Measurements from ENCODE around the gene MXI1. TPM values are rescaled to one million over a fixed set of nuclear protein-coding genes. Genes with fewer than 3 reads are reported as not detected.

MXI1 gene
- total and polyA plus RNA-seq, 2 experiments from 2014 or later, result 5.1 to 8.5 TPM

- peak overlapping the region; percentile 91 for H3K4me3 ChIP-seq
- H4K20me1 ChIP-seq (replicated peaks; ENCODE audit: insufficient read depth), result 0 out of 2 replicates have a peak, but pooled peaks cover 3% of the 10 kb centered on the region
- no peaks in the 10 kb centered on the region for H3K79me2 ChIP-seq (replicated peaks; ENCODE audit: insufficient read depth)
- peaks cover 12% of the 10 kb centered on the region for H3K4me1 ChIP-seq (ENCODE audit: insufficient read depth)
- no peak overlapping the region for H3K27ac ChIP-seq (ENCODE audit: low read depth)
- no peak overlapping the region for H2AFZ ChIP-seq
- H3K4me3 Mint-ChIP-seq, result peak overlapping the region; percentile 83
- no peak overlapping the region for H3K27ac Mint-ChIP-seq
- H3K27me3 Mint-ChIP-seq (ENCODE audit: insufficient read depth, low read depth, poor library complexity), result peaks cover 54% of the 10 kb centered on the region
- no peak for TF ChIP-seq ZNF331 (CRISPR knock-in tag; IDR thresholded peaks at IDR 0.05; ENCODE audit: low read depth)
- TF ChIP-seq ZNF114 (CRISPR knock-in tag; IDR thresholded peaks at IDR 0.05), result no peak
- no peak for TF ChIP-seq JUNB (IDR thresholded peaks at IDR 0.05; ENCODE audit: unreplicated experiment)
- TF ChIP-seq CREB1 (CRISPR knock-in tag; IDR thresholded peaks at IDR 0.05; ENCODE audit: low read depth), result no peak
- no peak for TF ChIP-seq STAT1 (IDR thresholded peaks at IDR 0.05; ENCODE audit: unreplicated experiment)
- TF ChIP-seq EZH2 (IDR thresholded peaks at IDR 0.05; ENCODE audit: low read depth, unreplicated experiment), result no peak
- no peaks in the 10 kb centered on the region for H3K9me2 ChIP-seq (ENCODE audit: insufficient read depth)
- peaks cover 70% of the 10 kb centered on the region for H3K27me3 ChIP-seq (ENCODE audit: insufficient read depth)
- peaks cover 23% of the 10 kb centered on the region for H3K4me1 Mint-ChIP-seq
- H3K9me3 Mint-ChIP-seq, result no peaks in the 10 kb centered on the region
- H3K36me3 Mint-ChIP-seq (ENCODE audit: low read depth), result no peaks in the 10 kb centered on the region; the same call in 2 of the 3 replicates
- H3K4me2 ChIP-seq, result peak overlapping the region; percentile 99
- ATAC-seq, result no peak
- DNase-seq (ENCODE audit: low spot score), result no peak
- 0 out of 2 replicates have a peak, but pooled peaks cover 3% of the 10 kb centered on the region for H3F3A ChIP-seq (replicated peaks; ENCODE audit: low read depth)
- H3K36me3 ChIP-seq (ENCODE audit: insufficient read depth), result no peaks in the 10 kb centered on the region
Measured at GRCh38 chr10:110212119-110213006, 5.0 kb downstream of the MXI1 start.

DNA sequence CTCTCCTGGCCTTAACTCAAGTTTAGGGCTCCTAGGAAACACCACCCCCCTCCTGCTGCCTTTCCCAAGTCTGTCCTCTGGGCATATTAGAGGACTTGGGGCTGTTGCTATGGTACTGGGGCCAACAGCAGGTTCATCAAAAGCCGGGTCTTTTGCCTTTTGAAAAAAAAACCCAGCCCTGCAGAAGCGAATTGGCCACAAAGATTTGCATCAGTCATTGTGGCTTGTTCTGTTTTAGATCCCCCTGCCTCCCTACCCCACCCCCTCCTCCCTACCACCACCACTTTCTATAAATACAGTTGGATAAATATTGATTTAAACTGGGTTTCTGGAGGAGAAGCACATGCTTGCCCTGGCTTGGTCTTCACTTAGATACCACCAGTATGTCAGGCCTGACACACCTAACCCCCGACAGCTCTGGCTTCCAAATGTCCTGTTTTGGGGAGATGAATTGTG lies 7.0 kb downstream of the MXI1 start:
- Mint-ChIP-seq H3K4me1 (peaks cover 18% of the 10 kb centered on the region), H3K27ac (no peak overlapping the region), H3K4me3 (no peak overlapping the region), H3K36me3 (ENCODE audit: low read depth) (no peaks in the 10 kb centered on the region; the same call in 2 of the 3 replicates), H3K9me3 (no peaks in the 10 kb centered on the region), H3K27me3 (ENCODE audit: insufficient read depth, low read depth, poor library complexity) (peaks cover 43% of the 10 kb centered on the region)
- ATAC-seq (no peak), DNase-seq (ENCODE audit: low spot score) (no peak)
- H3K4me3 ChIP-seq, result no peak overlapping the region
- peaks cover 54% of the 10 kb centered on the region for H3K27me3 ChIP-seq (ENCODE audit: insufficient read depth)
- no peaks in the 10 kb centered on the region for H3K79me2 ChIP-seq (replicated peaks; ENCODE audit: insufficient read depth)
- H3K9me2 ChIP-seq (ENCODE audit: insufficient read depth), result no peaks in the 10 kb centered on the region
- H3F3A ChIP-seq (replicated peaks; ENCODE audit: low read depth), result 0 out of 2 replicates have a peak, but pooled peaks cover 3% of the 10 kb centered on the region
- no peak overlapping the region for H2AFZ ChIP-seq
- H3K27ac ChIP-seq (ENCODE audit: low read depth), result no peak overlapping the region
- no peak overlapping the region for H3K4me2 ChIP-seq
- 0 out of 2 replicates have a peak, but pooled peaks cover 3% of the 10 kb centered on the region for H4K20me1 ChIP-seq (replicated peaks; ENCODE audit: insufficient read depth)
- no peaks in the 10 kb centered on the region for H3K36me3 ChIP-seq (ENCODE audit: insufficient read depth)
- H3K4me1 ChIP-seq (ENCODE audit: insufficient read depth), result peaks cover 7% of the 10 kb centered on the region
- TF ChIP-seq ZNF114 (CRISPR knock-in tag; IDR thresholded peaks at IDR 0.05), result no peak
- TF ChIP-seq CREB1 (CRISPR knock-in tag; IDR thresholded peaks at IDR 0.05; ENCODE audit: low read depth), result no peak
- TF ChIP-seq, protein P1, sequence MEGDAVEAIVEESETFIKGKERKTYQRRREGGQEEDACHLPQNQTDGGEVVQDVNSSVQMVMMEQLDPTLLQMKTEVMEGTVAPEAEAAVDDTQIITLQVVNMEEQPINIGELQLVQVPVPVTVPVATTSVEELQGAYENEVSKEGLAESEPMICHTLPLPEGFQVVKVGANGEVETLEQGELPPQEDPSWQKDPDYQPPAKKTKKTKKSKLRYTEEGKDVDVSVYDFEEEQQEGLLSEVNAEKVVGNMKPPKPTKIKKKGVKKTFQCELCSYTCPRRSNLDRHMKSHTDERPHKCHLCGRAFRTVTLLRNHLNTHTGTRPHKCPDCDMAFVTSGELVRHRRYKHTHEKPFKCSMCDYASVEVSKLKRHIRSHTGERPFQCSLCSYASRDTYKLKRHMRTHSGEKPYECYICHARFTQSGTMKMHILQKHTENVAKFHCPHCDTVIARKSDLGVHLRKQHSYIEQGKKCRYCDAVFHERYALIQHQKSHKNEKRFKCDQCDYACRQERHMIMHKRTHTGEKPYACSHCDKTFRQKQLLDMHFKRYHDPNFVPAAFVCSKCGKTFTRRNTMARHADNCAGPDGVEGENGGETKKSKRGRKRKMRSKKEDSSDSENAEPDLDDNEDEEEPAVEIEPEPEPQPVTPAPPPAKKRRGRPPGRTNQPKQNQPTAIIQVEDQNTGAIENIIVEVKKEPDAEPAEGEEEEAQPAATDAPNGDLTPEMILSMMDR (conservative IDR thresholded peaks at IDR 0.05; ENCODE audit: low read depth in 2 of 2), result no peak
- no peak for TF ChIP-seq EZH2 (IDR thresholded peaks at IDR 0.05; ENCODE audit: low read depth, unreplicated experiment)
- no peak for TF ChIP-seq ZNF462 (CRISPR knock-in tag; IDR thresholded peaks at IDR 0.05)
- no peak for TF ChIP-seq NANOG (IDR thresholded peaks at IDR 0.05; ENCODE audit: borderline replicate concordance)

All from GM23338 (cell line).